GM12864 (cell line): ENCODE results near the gene C2CD2L.
"Not testable (repeated sequence)": the region's sequence is repeated elsewhere in the genome, so short reads cannot be mapped to it uniquely, and the experiment has no call there.

ENCODE experiments used
- DNase-seq: peaks from one replicate; pipeline ENCODE4 v3.0.0-alpha.2; 2011; ENCODE audit warnings: low read depth
- H3K4me3 ChIP-seq: 2 replicates; pipeline ENCODE4 v1.5.1; 2011; ENCODE audit warnings: mild to moderate bottlenecking, low read depth, low read length, control low read depth
- TF ChIP-seq, protein P1 (sequence below): IDR thresholded peaks from 2 replicates; pipeline ENCODE4 v1.5.1; 2011; ENCODE audit warnings: low read depth, mild to moderate bottlenecking, moderate library complexity, low read length, control low read depth, inconsistent platforms; ENCODE audit errors: missing control alignments

The C2CD2L gene

DNA sequence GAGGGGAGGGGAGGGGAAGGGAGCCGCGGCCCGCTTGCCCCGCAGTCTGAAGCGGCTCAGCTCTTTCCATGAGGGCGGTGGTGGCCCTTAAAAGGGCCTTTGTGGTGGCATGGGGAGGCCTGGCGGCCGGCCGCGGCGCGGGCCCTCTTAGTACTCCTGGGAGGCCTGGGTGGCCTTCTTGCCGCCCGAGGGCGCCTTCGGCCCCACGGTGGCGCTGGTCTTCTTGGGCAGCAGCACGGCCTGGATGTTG, 12.4 kb upstream of the C2CD2L start:
- no peak for DNase-seq
- TF ChIP-seq, protein P1, sequence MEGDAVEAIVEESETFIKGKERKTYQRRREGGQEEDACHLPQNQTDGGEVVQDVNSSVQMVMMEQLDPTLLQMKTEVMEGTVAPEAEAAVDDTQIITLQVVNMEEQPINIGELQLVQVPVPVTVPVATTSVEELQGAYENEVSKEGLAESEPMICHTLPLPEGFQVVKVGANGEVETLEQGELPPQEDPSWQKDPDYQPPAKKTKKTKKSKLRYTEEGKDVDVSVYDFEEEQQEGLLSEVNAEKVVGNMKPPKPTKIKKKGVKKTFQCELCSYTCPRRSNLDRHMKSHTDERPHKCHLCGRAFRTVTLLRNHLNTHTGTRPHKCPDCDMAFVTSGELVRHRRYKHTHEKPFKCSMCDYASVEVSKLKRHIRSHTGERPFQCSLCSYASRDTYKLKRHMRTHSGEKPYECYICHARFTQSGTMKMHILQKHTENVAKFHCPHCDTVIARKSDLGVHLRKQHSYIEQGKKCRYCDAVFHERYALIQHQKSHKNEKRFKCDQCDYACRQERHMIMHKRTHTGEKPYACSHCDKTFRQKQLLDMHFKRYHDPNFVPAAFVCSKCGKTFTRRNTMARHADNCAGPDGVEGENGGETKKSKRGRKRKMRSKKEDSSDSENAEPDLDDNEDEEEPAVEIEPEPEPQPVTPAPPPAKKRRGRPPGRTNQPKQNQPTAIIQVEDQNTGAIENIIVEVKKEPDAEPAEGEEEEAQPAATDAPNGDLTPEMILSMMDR = peak; percentile 64
- H3K4me3 ChIP-seq = peak overlapping the region; percentile 77

DNA sequence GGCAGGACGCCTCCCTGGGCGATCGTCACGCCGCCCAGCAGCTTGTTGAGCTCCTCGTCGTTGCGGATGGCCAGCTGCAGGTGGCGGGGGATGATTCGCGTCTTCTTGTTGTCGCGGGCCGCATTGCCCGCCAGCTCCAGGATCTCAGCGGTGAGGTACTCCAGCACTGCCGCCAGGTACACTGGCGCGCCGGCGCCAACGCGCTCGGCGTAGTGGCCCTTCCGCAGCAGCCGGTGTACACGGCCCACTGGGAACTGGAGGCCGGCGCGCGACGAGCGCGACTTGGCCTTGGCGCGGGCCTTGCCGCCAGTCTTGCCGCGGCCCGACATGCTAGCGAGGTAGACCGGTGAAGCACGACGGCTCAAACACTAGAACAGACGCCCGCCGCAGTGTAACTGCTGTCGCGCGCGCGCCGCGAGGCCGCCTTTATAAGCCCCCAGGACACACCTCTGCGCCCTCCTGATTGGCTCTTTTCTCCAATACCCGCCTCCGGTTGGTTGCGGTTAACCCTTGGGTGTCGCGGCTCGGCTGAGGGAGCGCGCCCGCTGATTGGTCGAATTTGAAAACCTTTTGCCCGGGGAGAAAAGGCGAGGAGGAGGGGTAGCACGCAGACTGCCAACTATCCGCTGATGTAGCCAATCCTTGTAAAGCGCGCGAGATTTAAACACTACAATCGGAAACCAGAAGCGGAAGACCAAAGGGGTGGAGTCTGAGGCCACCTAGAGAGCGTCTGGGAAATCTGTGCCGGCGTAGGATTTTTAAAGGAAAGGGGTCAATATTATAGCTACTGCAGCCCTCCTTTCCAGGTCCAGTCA, 11.9 kb upstream of the C2CD2L start:
- peak overlapping the region; percentile 77 for H3K4me3 ChIP-seq
- TF ChIP-seq, protein P1 = no peak
- DNase-seq = peak; percentile 99

DNA sequence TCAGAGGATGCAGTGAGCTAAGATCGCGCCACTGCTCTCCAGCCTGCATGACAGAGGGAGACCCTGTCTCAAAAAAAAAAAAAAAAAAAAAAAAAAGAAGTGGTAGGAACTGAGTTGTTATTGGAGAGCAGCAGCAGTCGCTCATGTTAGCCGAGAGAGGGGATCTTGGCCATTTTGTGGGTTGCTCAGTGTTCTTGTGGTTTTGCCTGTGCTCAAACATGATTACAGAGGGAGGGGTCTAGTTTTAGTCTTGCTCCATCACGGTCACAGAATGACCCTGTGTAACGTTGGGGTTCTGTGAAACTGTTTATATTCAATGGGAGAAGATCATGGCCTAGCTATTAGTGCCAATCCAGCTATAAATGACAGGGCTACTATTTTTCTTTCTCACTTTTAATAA, 7.4 kb upstream of the C2CD2L start:
- no peak overlapping the region; the same call in 1 of the 2 replicates for H3K4me3 ChIP-seq
- no peak for DNase-seq
- TF ChIP-seq, protein P1 = no peak

DNA sequence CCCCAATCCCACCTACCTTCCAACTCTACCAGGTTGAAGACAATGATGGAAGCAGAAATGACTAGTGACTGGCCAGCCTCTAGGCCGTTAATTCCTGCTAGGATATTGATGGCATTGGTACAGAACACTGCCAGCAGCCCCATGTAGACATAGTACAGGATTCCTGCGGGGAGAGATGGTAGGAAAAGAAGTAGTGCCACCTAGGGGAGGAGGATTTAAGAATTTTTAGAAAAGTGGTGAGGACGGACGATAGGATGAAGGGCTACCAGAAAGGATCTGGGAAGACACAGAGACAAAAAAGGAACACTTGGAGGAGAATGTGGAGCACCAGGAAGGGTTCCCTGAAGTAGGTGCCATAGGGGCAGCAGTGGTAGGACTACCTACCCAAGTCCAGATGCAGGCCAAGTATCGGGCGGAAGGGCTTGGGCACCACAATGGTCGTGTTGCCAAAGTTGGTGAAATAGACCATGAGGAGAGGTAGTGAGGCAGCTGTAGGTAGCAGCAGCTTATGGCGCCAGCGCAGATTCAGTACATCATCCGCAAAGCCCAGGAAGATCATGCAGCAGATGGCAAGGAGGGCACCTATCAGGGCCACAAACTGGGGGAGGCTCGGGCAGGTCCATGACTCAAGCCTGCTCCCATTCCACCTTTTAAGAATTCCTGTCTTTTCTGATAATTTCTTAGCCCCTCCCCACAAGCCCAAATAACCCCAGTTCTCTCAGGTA, 6.7 kb upstream of the C2CD2L start:
- peak overlapping the region; percentile 84 for H3K4me3 ChIP-seq
- TF ChIP-seq, protein P1 = peak; percentile 24
- no peak for DNase-seq

DNA sequence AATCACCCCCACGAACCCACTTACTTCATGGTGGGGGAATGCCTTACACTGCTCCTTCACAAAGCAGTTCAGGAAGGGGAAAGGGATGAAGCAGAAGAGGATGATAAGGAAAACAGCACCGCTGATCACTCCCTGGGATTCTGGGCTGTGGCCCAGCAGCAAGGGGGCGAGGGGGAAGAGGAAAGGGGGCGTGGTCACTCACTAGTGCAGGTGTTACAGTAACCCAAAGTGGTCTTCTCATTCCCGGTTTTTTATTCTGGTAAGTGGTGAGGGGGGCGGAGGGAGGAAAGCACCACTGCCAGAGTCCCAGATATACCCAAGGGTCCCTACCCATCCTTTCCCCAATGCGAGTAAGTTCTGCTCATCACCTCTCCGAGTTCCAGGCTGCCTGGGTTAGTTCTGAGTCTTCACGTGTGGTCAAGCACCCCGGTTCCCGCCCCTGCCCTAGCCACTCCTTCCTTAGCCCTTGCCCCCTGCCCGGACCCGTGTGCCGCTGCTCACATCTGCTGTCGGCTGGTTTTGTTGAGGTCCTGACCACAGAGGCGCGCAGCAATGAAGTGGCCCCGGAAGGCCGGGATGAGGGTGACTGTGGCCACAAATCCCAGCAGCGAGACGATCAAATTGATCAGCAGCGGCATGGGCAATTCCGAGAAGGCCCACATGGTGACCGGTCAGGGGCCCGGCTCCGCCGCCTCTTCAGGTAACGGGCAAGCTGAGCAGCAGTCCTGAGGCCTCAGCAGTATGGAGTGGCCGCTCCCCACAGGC, 6.0 kb upstream of the C2CD2L start:
- TF ChIP-seq, protein P1 = peak; percentile 7
- DNase-seq = no peak
- peak overlapping the region; percentile 84 for H3K4me3 ChIP-seq

DNA sequence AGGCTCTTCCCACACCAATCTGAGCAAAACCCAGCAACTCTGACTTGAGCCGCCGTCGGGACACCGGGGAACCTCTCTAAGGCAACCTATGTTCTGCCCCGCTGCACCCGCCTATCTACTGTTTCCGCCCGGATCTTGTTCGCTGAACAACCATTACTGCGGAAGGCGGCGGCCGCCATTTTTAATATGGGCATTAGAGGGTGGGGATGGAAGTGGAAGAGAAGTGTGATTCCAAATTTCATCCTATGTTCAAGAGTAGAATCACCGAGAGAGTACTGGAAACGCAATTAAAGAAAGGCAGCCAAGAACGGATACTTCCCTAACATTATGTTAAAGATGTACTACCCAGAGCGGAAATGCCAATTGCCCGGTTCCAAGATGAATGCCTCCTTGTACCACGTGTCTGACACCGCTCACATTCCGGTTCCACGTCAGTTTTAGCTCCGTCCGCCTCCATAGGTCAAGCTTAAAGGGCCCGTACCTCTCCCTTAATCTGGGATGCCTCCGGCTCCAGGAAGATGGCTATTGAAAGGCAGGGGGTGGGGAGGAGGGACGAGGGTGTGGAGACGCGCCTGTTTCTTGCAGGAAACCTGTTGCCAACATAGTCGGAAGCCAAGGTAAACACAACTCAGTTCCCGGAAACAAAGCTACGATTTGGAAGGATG, 5.3 kb upstream of the C2CD2L start, which contains the start of gene DPAGT1:
Gene DPAGT1 (minus strand): TSS at position 95 of the 665 bp plus-strand sequence. CDS start 198 bp downstream, outside the sequence.
- DNase-seq = peak; percentile 92
- peak within 1 kb of the TSS; percentile 84 for H3K4me3 ChIP-seq
- TF ChIP-seq, protein P1 = no peak

DNA sequence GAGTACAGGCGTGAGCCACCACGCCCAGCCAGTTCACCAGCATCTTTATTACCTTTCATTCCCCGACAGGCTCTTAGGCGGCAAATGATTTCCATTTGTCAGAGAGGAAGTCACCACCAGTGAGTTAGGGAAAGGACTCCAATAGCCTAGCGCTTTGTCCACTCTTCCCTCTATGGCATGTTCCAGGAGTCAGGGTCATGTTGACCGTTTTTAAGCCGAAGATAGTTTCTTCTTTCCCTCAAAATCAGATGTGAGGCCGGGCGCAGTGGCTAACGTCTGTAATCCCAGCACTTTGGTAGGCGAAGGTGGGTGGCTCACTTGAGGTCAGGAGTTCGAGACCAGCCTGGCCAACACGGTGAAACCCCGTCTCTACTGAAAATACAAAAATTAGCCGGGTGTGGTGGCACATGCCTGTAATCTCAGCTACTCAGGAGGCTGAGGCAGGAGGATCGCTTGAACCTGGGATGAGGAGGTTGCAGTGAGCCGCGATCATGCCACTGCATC, 3.9 kb upstream of the C2CD2L start:
- DNase-seq = not testable (repeated sequence)
- H3K4me3 ChIP-seq = peak overlapping the region; percentile 84; the same call in 1 of the 2 replicates
